Activated B cell treated with CpG ODN at 0.5 μM for 24 hours (primary cell): ENCODE data around the gene BEND5. TPM values are rescaled to one million over a fixed set of nuclear protein-coding genes. Genes with fewer than 3 reads are reported as not detected.

Experiments
- ATAC-seq: fragments of 200-7000 bp; cut with Tn5 transposase; one replicate; pipeline ENCODE4 v1.10.0; 2021; ENCODE audit warnings: low read depth, mild to moderate bottlenecking, moderate library complexity
- CTCF ChIA-PET: fragments of 350-600 bp; sonication (Branson Sonifier 250); formaldehyde crosslinking; loops from one replicate; lab custom pipeline; 2021; ENCODE audit warnings: antibody characterized with exemption; lab: Charles Lee
- POLR2A ChIA-PET: fragments of 350-600 bp; sonication (Branson Sonifier 250); formaldehyde crosslinking; loops from one replicate; lab custom pipeline; 2021; ENCODE audit warnings: antibody characterized with exemption; lab: Charles Lee
- DNase-seq: peaks from one replicate; pipeline ENCODE4 v3.0.0; 2022
- H3K27ac Mint-ChIP-seq: one replicate; pipeline ENCODE4 v1.8.0; 2020; ENCODE audit warnings: mixed read lengths
- H3K27me3 Mint-ChIP-seq: one replicate; pipeline ENCODE4 v1.8.0; 2021; ENCODE audit warnings: mixed read lengths
- H3K36me3 Mint-ChIP-seq: one replicate; pipeline ENCODE4 v1.8.0; 2021; ENCODE audit warnings: low read depth, mixed read lengths
- H3K4me1 Mint-ChIP-seq: one replicate; pipeline ENCODE4 v1.8.0; 2021; ENCODE audit warnings: mixed read lengths
- H3K4me3 Mint-ChIP-seq: one replicate; pipeline ENCODE4 v1.8.0; 2020; ENCODE audit warnings: mild to moderate bottlenecking, mixed read lengths
- H3K9me3 Mint-ChIP-seq: one replicate; pipeline ENCODE4 v1.8.0; 2020; ENCODE audit warnings: mixed read lengths
- intact Hi-C: fragments of 100-400 bp; cut with micrococcal nuclease; formaldehyde crosslinking; loops from one replicate; pipeline ENCODE4 v1.15.1; 2024
- total RNA-seq: library from RNA; stranded (reverse); gene quantifications from 2 replicates; pipeline ENCODE4 v1.2.3, GENCODE V29; 2022
- TF ChIP-seq, protein P1 (sequence below): fragments of 200-600 bp; IDR thresholded peaks from one replicate; pipeline ENCODE4 v1.8.0; 2022; ENCODE audit warnings: antibody characterized with exemption, mild to moderate bottlenecking

Gene BEND5, protein sequence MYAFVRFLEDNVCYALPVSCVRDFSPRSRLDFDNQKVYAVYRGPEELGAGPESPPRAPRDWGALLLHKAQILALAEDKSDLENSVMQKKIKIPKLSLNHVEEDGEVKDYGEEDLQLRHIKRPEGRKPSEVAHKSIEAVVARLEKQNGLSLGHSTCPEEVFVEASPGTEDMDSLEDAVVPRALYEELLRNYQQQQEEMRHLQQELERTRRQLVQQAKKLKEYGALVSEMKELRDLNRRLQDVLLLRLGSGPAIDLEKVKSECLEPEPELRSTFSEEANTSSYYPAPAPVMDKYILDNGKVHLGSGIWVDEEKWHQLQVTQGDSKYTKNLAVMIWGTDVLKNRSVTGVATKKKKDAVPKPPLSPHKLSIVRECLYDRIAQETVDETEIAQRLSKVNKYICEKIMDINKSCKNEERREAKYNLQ
- total RNA-seq: 14.5 and 17.9 TPM in 2 replicates

GRCh38 chr1:48776393-48777218 lies at the start of gene BEND5:
BEND5 (minus strand) TSS chr1:48776891; CDS start chr1:48776831, 60 bp downstream.
- Mint-ChIP-seq H3K4me3 (peak within 1 kb of the TSS; percentile 94), H3K27ac (peak within 1 kb of the TSS; percentile 92), H3K9me3 (no peaks in the 10 kb centered on the region), H3K36me3 (peaks cover 22% of the 10 kb centered on the region), H3K27me3 (no peaks in the 10 kb centered on the region), H3K4me1 (peaks cover 67% of the 10 kb centered on the region)
- DNase-seq (peak; percentile 65), ATAC-seq (peak; percentile 82)
- TF ChIP-seq, protein P1, sequence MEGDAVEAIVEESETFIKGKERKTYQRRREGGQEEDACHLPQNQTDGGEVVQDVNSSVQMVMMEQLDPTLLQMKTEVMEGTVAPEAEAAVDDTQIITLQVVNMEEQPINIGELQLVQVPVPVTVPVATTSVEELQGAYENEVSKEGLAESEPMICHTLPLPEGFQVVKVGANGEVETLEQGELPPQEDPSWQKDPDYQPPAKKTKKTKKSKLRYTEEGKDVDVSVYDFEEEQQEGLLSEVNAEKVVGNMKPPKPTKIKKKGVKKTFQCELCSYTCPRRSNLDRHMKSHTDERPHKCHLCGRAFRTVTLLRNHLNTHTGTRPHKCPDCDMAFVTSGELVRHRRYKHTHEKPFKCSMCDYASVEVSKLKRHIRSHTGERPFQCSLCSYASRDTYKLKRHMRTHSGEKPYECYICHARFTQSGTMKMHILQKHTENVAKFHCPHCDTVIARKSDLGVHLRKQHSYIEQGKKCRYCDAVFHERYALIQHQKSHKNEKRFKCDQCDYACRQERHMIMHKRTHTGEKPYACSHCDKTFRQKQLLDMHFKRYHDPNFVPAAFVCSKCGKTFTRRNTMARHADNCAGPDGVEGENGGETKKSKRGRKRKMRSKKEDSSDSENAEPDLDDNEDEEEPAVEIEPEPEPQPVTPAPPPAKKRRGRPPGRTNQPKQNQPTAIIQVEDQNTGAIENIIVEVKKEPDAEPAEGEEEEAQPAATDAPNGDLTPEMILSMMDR: no peak
- POLR2A ChIA-PET: interaction anchor here (0.9 to 2.5 kb wide), 9 partner anchors 9 to 41 kb away, joined by 3 to 12 read pairs (median 5); no protein-coding TSS in a partner anchor
- CTCF ChIA-PET: interaction anchor here (1.6 to 5.0 kb wide), 2 partner anchors 14 to 41 kb away, joined by 3 to 40 read pairs; no protein-coding TSS in a partner anchor
- intact Hi-C loops: loop anchor here (1.0 to 2.0 kb wide), 4 partner anchors 14 to 41 kb away; no protein-coding TSS in a partner anchor

- CTCF ChIA-PET: interaction anchor here (0.8 kb wide), 1 partner anchor 48 kb away, joined by 5 read pairs; no protein-coding TSS in a partner anchor
- H3K27ac Mint-ChIP-seq: no peak overlapping the region
- no peaks in the 10 kb centered on the region for H3K9me3 Mint-ChIP-seq
Measured at GRCh38 chr1:48823168-48823567, 46.5 kb upstream of the BEND5 start.

GRCh38 chr1:48820491-48820890 lies 43.8 kb upstream of the BEND5 start:
- no peaks in the 10 kb centered on the region for H3K9me3 Mint-ChIP-seq
- POLR2A ChIA-PET: no interaction called here
- CTCF ChIA-PET: interaction anchor here (4.9 kb wide), 1 partner anchor 143 kb away, joined by 192 read pairs; no protein-coding TSS in a partner anchor
- no peak overlapping the region for H3K4me3 Mint-ChIP-seq
- H3K27me3 Mint-ChIP-seq: no peaks in the 10 kb centered on the region
- no peak overlapping the region for H3K27ac Mint-ChIP-seq
- TF ChIP-seq, protein P1: no peak
- H3K4me1 Mint-ChIP-seq: peaks cover 17% of the 10 kb centered on the region
- H3K36me3 Mint-ChIP-seq: no peaks in the 10 kb centered on the region
- ATAC-seq (no peak), DNase-seq (no peak)
- intact Hi-C loops: no loop called here

More at GRCh38 chr1:48823168-48823567, 46.5 kb upstream of the BEND5 start:
- H3K36me3 Mint-ChIP-seq: no peaks in the 10 kb centered on the region
- ATAC-seq (no peak), DNase-seq (no peak)
- H3K4me1 Mint-ChIP-seq: no peaks in the 10 kb centered on the region
- peaks cover 7% of the 10 kb centered on the region for H3K27me3 Mint-ChIP-seq
- intact Hi-C loops: no loop called here
- POLR2A ChIA-PET: no interaction called here
- H3K4me3 Mint-ChIP-seq: no peak overlapping the region
- TF ChIP-seq, protein P1: no peak

DNA sequence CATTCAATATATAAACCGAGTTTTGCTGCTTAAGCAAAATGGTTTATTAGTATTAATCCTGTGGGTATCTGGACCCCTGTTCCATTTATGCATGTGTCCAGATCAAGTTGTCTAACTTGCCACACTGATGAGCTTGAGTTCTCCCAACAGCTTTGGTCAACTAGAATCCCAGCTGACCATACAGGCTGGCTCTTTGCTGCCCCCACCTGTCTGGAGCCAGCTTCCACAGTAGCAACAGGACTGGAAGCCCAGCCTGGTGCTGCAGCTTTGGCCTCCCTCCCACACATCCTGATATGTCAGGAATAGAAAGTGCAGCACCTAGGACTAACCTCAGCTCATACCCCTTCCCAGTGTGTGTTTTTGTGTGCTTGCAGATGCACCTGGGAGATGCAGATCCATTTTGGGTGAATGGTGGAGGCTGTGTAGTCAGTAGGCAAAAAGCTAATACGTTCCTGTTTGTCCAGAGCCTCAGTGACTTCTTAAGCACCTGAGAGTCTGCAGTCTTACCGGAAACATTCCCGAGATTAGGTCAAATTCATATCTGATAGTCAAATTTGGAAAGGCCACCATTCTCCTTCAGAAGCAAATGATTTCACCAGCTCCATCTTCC lies 40.9 kb upstream of the BEND5 start:
- CTCF ChIA-PET: interaction anchor here (0.6 to 4.9 kb wide), 44 partner anchors 9 to 319 kb away, joined by 3 to 192 read pairs (median 5); partner anchors contain the start of gene BEND5
- no peaks in the 10 kb centered on the region for H3K36me3 Mint-ChIP-seq
- no peak overlapping the region for H3K27ac Mint-ChIP-seq
- POLR2A ChIA-PET: interaction anchor here (0.7 to 1.5 kb wide), 5 partner anchors 41 to 140 kb away, joined by 3 to 8 read pairs (median 6); partner anchors contain the start of gene BEND5
- intact Hi-C loops: loop anchor here (1.0 to 5.0 kb wide), 8 partner anchors 23 to 1530 kb away; no protein-coding TSS in a partner anchor
- peak; percentile 81 for ATAC-seq
- TF ChIP-seq, protein P1: no peak
- no peak overlapping the region for H3K4me3 Mint-ChIP-seq
- peak; percentile 50 for DNase-seq
- peaks cover 17% of the 10 kb centered on the region for H3K4me1 Mint-ChIP-seq
- H3K27me3 Mint-ChIP-seq: no peaks in the 10 kb centered on the region
- H3K9me3 Mint-ChIP-seq: no peaks in the 10 kb centered on the region
